ENCODE data around the gene MYCBP. TPM values are rescaled to one million over a fixed set of nuclear protein-coding genes. Genes with fewer than 3 reads are reported as not detected.

The MYCBP gene
- total and polyA plus RNA-seq, 8 donors: 6.1 to 16.1 (median 9.6) TPM

DNA sequence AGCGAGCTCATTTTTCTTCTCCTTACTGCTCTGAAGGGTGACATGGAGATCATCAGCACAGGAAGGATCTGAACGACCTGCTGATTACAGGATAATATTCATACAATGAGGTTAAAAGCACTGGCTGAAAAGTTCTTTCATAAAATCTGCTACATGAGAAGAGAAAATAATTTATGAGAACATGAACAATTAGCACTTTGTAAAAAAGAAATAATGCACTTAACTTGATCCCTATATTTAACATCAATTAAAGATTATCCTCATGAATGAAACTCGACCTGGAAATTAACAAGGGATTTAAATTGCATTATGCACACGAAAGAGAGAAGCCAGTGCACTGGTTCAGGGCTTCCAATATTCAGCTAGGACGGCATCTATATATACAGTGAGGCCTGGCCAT is 60.2 kb downstream of the MYCBP start:
- peaks cover 0 to 16% (median 4%) of the 10 kb centered on the region in 4 donors for H3K27me3 ChIP-seq
- DNase-seq: no peak
- WGBS, 2 donors: 38% methylated on average over 5 of the region's 5 CpGs
- H3K36me3 ChIP-seq: no peaks in the 10 kb centered on the region
- ATAC-seq: no peak
- peaks cover 0 to 2% (median 0%) of the 10 kb centered on the region in 3 donors for H3K4me1 ChIP-seq
- no peaks in the 10 kb centered on the region for H3K9me3 ChIP-seq
- TF ChIP-seq, protein P1, sequence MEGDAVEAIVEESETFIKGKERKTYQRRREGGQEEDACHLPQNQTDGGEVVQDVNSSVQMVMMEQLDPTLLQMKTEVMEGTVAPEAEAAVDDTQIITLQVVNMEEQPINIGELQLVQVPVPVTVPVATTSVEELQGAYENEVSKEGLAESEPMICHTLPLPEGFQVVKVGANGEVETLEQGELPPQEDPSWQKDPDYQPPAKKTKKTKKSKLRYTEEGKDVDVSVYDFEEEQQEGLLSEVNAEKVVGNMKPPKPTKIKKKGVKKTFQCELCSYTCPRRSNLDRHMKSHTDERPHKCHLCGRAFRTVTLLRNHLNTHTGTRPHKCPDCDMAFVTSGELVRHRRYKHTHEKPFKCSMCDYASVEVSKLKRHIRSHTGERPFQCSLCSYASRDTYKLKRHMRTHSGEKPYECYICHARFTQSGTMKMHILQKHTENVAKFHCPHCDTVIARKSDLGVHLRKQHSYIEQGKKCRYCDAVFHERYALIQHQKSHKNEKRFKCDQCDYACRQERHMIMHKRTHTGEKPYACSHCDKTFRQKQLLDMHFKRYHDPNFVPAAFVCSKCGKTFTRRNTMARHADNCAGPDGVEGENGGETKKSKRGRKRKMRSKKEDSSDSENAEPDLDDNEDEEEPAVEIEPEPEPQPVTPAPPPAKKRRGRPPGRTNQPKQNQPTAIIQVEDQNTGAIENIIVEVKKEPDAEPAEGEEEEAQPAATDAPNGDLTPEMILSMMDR (IDR thresholded peaks at IDR 0.05): no peak
- no peak overlapping the region for H3K4me3 ChIP-seq
- intact Hi-C loops (cut with DNase I): no loop called here
- no peak for FAIRE-seq
- no peak overlapping the region for H3K27ac ChIP-seq

Other genes with a start within 250 kb of the MYCBP start
- gene RRAGC, start 13.6 kb downstream of the MYCBP start, total RNA-seq: 10 to 100 TPM in 1 of 6 donors, 1 to 10 TPM in 5; 6.7 to 13.5 (median 8.2) TPM
- gene RRAGC, start 13.6 kb downstream of the MYCBP start, polyA plus RNA-seq: 1 to 10 TPM; 4.3 to 8.5 TPM
- gene GJA9, start 8.2 kb upstream of the MYCBP start, total RNA-seq: not detected
- gene GJA9, start 8.2 kb upstream of the MYCBP start, polyA plus RNA-seq: not detected
- gene RHBDL2, start 68.5 kb upstream of the MYCBP start, total RNA-seq: 1 to 10 TPM in 1 of 6 donors, under 1 TPM in 5; 0.08 to 1.9 (median 0.39) TPM
- under 1 TPM; 0.05 to 0.84 TPM for gene RHBDL2, start 68.5 kb upstream of the MYCBP start, polyA plus RNA-seq
- 10 to 100 TPM in 5 of 6 donors, 1 to 10 TPM in 1; 9.4 to 18.5 (median 12.1) TPM for gene AKIRIN1, start 117.9 kb upstream of the MYCBP start, total RNA-seq
- 10 to 100 TPM in 1 of 2 donors, 1 to 10 TPM in 1; 7.5 to 21.8 TPM for gene AKIRIN1, start 117.9 kb upstream of the MYCBP start, polyA plus RNA-seq
- 10 to 100 TPM; 52.2 to 82.6 (median 66.9) TPM for gene NDUFS5, start 153.0 kb upstream of the MYCBP start, total RNA-seq
- 100 to 1,000 TPM; 257 to 319 TPM for gene NDUFS5, start 153.0 kb upstream of the MYCBP start, polyA plus RNA-seq